Effector memory CD8-positive, alpha-beta T cell (primary cell): ENCODE results near the gene MTOR.

ENCODE experiments used
- ATAC-seq: fragments of 150-1000 bp; cut with Tn5 transposase; replicated peaks from 2 replicates; pipeline ENCODE4 v1.10.0; 2021; ENCODE audit warnings: mild to moderate bottlenecking, moderate library complexity
- DNase-seq, 3 experiments: peaks; one replicate each; pipeline ENCODE4 v3.0.0; 2021
- H3K27ac Mint-ChIP-seq, 2 donors: one replicate each; pipeline ENCODE4 v1.8.0; 2022; ENCODE audit warnings: mild to moderate bottlenecking in 2 of 2, mixed read lengths in 2 of 2, moderate library complexity in 2 of 2
- H3K27me3 Mint-ChIP-seq, 2 donors: one replicate each; pipeline ENCODE4 v1.8.0; 2022; ENCODE audit warnings: mixed read lengths in 2 of 2
- H3K36me3 Mint-ChIP-seq: one replicate; pipeline ENCODE4 v1.8.0; 2022; ENCODE audit warnings: mild to moderate bottlenecking, moderate library complexity, mixed read lengths; ENCODE audit not compliant: insufficient read depth
- H3K4me1 Mint-ChIP-seq, 2 donors: one replicate each; pipeline ENCODE4 v1.8.0; 2022; ENCODE audit warnings: low read depth in 2 of 2, mixed read lengths in 2 of 2
- H3K4me3 Mint-ChIP-seq, 2 donors: one replicate each; pipeline ENCODE4 v1.8.0; 2022; ENCODE audit warnings: mild to moderate bottlenecking in 2 of 2, mixed read lengths in 2 of 2, moderate library complexity in 2 of 2
- H3K9me3 Mint-ChIP-seq, 2 donors: one replicate each; pipeline ENCODE4 v1.8.0; 2022; ENCODE audit warnings: mixed read lengths in 2 of 2

Gene MTOR

DNA sequence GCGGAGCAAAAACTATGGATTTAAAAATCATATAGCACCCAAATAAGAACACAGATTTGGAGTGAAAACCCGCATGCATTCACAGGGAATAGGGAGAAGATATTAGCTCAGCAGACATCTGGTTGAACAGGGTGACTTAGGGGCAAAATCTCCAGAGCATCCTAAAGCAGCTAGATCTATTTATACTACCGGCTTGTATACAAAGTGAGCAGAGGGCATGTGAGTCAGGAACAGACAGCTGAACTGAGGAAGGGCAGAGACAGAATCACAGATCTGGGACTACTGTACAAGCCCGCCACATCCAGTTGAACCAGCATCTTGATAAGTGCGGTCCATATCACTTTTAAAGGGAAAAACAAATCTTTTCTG, 127.5 kb downstream of the MTOR start:
- DNase-seq (no peak), ATAC-seq (no peak)
- Mint-ChIP-seq H3K27ac (peak overlapping the region in 1 of 2 donors; percentile 23), H3K9me3 (no peaks in the 10 kb centered on the region), H3K27me3 (no peaks in the 10 kb centered on the region), H3K36me3 (peaks cover 51% of the 10 kb centered on the region), H3K4me3 (no peak overlapping the region), H3K4me1 (no peaks in the 10 kb centered on the region)

DNA sequence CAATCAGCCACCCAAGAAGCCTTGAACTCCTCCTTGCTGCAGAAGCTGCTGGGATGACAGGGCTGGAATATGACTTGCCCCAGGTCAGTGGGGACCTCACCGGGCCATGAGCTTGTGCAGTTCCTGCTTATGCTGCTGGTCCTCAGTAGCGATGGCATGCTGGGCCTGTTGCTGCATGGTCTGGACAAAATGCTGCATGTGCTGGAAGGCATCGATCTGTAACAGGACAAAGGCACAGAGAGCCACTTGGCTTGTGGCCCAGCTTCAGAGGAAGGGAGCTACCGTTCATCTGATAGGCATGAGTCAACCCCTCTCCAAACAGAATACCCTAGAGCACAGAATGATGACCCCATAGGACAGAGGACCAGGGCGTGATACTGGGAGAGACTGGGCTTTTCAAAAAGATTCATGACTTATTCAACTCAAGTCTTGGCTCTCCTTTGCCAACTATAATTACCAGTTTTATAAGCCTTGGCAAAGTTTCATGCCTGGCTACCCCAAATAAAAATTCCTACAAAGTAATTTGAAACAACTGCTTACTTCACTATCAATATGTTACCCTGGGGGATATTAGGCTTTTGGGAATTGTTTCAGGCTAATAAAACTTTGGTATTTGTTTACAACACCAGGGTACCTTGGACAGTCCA, 128.0 kb downstream of the MTOR start:
- H3K36me3 Mint-ChIP-seq = peaks cover 51% of the 10 kb centered on the region
- H3K9me3 Mint-ChIP-seq = no peaks in the 10 kb centered on the region
- DNase-seq (no peak), ATAC-seq (no peak)
- H3K27me3 Mint-ChIP-seq = no peaks in the 10 kb centered on the region
- H3K4me3 Mint-ChIP-seq = no peak overlapping the region
- peak overlapping the region in 1 of 2 donors; percentile 23 for H3K27ac Mint-ChIP-seq
- H3K4me1 Mint-ChIP-seq = no peaks in the 10 kb centered on the region

DNA sequence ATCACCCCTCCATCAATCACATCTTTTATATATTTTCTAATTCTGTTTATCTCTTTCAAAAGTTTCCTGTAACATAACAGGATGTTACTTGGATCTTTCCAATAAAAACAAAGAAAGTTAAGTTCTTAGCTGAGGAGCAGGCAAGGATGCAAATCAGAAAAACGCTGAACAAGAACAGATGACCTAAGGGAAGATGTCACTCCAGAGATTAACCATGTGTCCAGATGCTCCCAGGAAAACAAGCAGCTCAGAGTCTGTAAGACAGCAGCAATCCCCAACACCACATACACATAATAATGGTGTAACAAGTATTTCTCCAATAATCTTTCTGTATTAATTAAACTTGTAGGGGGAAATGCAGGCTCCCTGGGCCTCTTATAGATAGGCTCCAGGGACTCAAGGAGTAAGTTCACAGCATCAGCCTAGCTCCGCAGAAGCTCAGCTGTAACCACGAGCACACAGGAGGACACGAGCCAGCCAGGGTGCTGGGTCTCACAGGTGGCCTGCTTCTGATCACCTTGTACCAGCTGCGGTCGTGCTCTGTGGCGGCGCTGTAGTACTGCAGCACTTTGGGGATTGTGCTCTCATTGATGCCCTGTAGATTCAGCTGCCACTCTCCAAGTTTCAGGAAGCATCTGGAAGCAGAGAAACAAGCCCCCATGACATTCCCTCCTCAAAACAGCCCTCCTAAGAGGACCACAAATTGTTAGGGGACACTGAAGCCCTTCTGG, 129.6 kb downstream of the MTOR start:
- Mint-ChIP-seq H3K27ac (no peak overlapping the region), H3K9me3 (no peaks in the 10 kb centered on the region), H3K4me1 (no peaks in the 10 kb centered on the region), H3K27me3 (no peaks in the 10 kb centered on the region), H3K4me3 (no peak overlapping the region), H3K36me3 (peaks cover 66% of the 10 kb centered on the region)
- ATAC-seq = no peak
- DNase-seq = no peak

DNA sequence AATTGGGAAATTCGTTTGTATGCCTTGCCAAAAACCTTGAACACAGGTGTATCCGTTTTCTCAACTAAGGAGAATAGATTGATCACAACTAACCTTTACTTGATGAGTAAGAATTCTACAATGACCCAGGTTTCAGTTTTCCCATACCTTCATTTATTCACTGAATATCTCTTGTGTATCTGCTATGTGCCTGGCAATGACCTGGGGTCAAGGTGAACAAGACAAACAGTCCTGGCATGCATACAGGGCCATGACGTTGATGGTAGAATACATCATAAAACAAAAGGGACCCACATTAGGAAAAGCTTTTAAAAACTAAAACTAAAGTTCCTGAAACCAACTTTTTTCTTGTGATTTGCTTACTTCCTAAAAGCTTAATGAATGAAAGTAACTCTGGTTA, 130.5 kb downstream of the MTOR start:
- Mint-ChIP-seq H3K4me1 (no peaks in the 10 kb centered on the region), H3K27me3 (no peaks in the 10 kb centered on the region), H3K27ac (no peak overlapping the region), H3K4me3 (no peak overlapping the region), H3K9me3 (no peaks in the 10 kb centered on the region), H3K36me3 (peaks cover 72% of the 10 kb centered on the region)
- no peak for DNase-seq
- no peak for ATAC-seq

DNA sequence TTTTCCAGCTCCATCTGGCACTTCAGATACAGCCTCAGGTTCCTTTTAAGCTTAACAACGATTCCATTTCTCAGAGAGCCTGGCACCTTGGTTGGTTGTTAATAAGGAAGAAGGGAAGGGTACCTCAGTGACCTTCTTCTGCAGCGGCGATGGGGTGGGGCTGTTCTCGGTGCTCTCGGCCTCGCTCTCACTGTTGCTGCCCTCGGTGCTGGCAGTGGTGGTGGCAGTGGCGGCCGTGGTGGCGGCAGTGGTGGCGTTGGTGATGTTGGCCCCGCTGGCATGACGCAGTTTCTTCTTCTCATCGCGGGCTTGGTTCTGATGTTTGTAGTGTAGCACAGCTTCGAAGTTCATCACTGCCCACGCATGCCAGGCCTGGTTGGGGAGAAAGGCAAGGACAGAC, 131.9 kb downstream of the MTOR start:
- H3K4me3 Mint-ChIP-seq = no peak overlapping the region
- H3K36me3 Mint-ChIP-seq = peaks cover 75% of the 10 kb centered on the region
- H3K27ac Mint-ChIP-seq = no peak overlapping the region

DNA sequence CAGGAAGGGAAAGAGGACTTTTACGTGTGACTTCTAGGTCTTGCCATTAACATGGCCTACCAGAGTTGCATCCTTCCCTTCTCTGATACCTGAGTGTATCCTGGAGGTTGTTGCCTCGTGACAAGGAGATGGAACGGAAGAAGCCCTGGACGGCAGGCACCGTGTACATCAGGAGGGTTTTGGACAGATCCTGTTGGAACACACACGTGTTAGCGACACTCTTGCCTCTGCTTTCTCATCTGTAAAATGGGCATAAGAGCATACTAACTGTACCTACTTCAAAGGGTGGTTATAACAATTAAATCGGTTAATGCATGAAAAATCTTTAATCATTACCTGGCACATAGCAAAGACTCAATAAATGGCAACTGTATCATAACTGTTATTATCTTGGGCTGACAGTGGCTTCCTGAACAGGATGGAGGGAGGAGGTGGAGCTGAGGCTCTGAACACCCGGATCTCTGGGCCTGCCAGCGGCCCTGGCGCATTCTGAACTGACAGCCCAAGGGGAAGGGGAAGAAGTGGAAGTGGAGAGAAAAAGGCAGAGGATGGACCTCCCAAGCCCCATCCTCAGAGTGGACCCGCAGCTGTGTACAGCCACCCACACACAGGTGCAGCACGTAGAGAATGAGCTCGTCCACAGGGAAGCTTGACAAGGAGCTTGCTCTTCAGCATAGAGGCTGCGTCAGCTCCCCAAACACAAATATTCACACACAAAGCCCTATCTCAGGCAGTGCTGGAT, 132.5 kb downstream of the MTOR start:
- Mint-ChIP-seq H3K4me3 (no peak overlapping the region), H3K27ac (peak overlapping the region in 1 of 2 donors; percentile 62), H3K4me1 (no peaks in the 10 kb centered on the region), H3K36me3 (peaks cover 75% of the 10 kb centered on the region), H3K27me3 (no peaks in the 10 kb centered on the region), H3K9me3 (no peaks in the 10 kb centered on the region)
- DNase-seq (no peak), ATAC-seq (no peak)

More for the DNA sequence above, 131.9 kb downstream of the MTOR start:
- ATAC-seq = no peak
- no peaks in the 10 kb centered on the region for H3K4me1 Mint-ChIP-seq
- H3K9me3 Mint-ChIP-seq = no peaks in the 10 kb centered on the region
- no peaks in the 10 kb centered on the region for H3K27me3 Mint-ChIP-seq
- no peak for DNase-seq

DNA sequence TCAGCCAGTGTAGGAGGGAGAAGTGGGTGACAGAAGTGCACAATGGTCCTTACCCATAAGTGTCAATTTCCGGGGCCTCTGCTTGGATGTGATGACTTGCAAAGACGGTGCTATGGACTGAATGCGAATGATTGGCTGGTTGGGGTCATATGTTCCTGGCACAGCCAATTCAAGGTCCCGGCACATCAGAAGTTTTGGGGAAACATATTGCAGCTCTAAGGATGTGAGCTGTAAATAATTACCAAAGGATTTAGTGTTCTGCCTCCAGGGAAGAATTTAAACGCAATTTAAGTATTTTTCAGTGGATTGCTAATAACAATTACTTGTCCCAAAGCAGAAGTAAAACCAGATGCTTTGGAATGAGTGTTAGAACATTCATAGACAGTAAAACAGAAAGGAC, 135.8 kb downstream of the MTOR start:
- H3K27ac Mint-ChIP-seq = no peak overlapping the region
- DNase-seq = no peak
- H3K9me3 Mint-ChIP-seq = no peaks in the 10 kb centered on the region
- ATAC-seq = no peak
- H3K4me1 Mint-ChIP-seq = no peaks in the 10 kb centered on the region
- H3K27me3 Mint-ChIP-seq = no peaks in the 10 kb centered on the region
- no peak overlapping the region for H3K4me3 Mint-ChIP-seq
- peaks cover 91% of the 10 kb centered on the region for H3K36me3 Mint-ChIP-seq

DNA sequence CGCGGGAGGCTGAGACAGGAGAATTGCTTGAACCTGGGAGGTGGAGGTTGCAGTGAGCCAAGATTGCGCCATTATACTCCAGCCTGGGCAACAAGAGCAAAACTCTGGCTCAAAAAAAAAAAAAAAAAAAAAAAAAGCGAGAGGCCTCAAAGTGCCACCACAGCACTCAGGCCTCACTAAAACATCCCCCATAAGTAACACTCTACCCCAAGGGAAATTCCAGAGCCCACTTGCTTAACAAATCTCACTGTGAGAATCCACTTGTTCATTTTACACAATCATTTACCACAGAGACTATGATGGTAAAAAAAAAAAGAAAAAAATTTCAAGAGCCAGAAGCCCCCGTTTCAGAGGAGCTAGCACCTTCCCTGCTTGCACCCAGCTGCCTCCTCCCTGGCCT, 136.4 kb downstream of the MTOR start:
- DNase-seq (no peak), ATAC-seq (no peak)
- Mint-ChIP-seq H3K36me3 (peaks cover 94% of the 10 kb centered on the region), H3K27ac (no peak overlapping the region), H3K4me3 (no peak overlapping the region), H3K4me1 (no peaks in the 10 kb centered on the region), H3K9me3 (no peaks in the 10 kb centered on the region), H3K27me3 (no peaks in the 10 kb centered on the region)

DNA sequence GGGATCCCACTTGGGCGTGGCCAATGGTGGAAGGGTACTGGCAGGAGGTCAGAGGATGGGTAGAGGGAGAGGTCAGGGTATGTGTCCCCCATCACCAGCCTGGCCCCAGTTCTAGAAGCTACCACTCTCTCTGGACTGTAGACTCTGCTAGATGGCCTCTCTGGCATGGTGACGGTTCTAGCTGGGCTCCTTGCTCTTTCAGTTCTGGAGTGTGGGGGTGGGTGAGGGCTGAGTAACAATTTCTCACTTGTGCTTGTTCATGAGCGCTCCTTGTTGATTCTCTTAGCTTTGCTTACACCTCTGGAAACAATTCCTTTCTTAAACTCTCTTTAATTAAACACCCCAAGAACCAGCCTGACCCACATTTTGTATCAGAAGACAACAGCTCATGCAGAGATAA, 137.4 kb downstream of the MTOR start:
- peaks cover 93% of the 10 kb centered on the region for H3K36me3 Mint-ChIP-seq
- no peaks in the 10 kb centered on the region for H3K9me3 Mint-ChIP-seq
- peak overlapping the region; percentile 41 to 44 for H3K27ac Mint-ChIP-seq
- H3K4me3 Mint-ChIP-seq = no peak overlapping the region
- no peaks in the 10 kb centered on the region for H3K4me1 Mint-ChIP-seq
- ATAC-seq (no peak), DNase-seq (no peak)
- no peaks in the 10 kb centered on the region for H3K27me3 Mint-ChIP-seq

DNA sequence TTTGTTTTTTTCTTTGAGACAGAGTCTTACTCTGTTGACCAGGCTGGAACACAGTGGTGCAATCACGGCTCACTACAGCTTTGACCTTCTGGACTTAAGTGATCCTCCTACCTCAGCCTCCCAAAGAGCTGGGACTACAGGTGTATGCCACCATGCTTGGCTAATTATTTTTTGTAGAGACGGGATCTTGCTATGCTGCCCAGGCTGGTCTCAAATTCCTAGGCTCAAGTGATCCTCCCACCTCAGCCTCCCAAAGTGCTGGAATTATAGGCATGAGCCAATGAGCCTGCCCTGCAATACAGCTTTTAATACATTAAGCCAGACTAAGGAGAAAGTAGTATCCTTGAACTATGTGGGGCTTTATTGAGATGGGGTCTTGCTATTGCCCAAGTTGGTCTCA, 146.0 kb downstream of the MTOR start:
- peaks cover 79% of the 10 kb centered on the region for H3K36me3 Mint-ChIP-seq
- no peak overlapping the region for H3K27ac Mint-ChIP-seq
- no peak for DNase-seq
- H3K9me3 Mint-ChIP-seq = no peaks in the 10 kb centered on the region
- H3K4me3 Mint-ChIP-seq = no peak overlapping the region
- ATAC-seq = no peak
- no peaks in the 10 kb centered on the region for H3K4me1 Mint-ChIP-seq
- H3K27me3 Mint-ChIP-seq = no peaks in the 10 kb centered on the region

DNA sequence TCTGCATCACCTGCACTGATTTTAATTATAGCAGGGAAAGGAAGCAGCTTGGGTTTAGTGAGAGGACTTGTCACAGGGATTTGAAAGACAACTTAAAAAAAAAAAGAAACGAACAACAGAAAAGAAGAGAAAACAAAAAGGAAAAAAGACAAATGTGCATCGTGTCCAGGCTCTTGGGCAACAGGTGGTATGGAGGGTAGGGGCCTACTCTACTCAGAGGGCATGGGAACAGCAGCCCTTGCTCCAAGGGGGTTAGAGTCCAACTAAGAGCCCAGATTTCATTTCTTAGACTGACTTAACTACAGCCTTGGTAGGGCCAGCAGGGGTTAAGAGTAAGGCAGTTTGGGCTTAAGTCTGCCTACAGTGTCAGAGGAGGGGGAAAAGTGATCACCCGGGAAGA, 147.4 kb downstream of the MTOR start:
- H3K9me3 Mint-ChIP-seq = no peaks in the 10 kb centered on the region
- no peak for DNase-seq
- no peak overlapping the region for H3K4me3 Mint-ChIP-seq
- H3K4me1 Mint-ChIP-seq = no peaks in the 10 kb centered on the region
- no peak for ATAC-seq
- peaks cover 77% of the 10 kb centered on the region for H3K36me3 Mint-ChIP-seq
- no peaks in the 10 kb centered on the region for H3K27me3 Mint-ChIP-seq
- no peak overlapping the region for H3K27ac Mint-ChIP-seq

DNA sequence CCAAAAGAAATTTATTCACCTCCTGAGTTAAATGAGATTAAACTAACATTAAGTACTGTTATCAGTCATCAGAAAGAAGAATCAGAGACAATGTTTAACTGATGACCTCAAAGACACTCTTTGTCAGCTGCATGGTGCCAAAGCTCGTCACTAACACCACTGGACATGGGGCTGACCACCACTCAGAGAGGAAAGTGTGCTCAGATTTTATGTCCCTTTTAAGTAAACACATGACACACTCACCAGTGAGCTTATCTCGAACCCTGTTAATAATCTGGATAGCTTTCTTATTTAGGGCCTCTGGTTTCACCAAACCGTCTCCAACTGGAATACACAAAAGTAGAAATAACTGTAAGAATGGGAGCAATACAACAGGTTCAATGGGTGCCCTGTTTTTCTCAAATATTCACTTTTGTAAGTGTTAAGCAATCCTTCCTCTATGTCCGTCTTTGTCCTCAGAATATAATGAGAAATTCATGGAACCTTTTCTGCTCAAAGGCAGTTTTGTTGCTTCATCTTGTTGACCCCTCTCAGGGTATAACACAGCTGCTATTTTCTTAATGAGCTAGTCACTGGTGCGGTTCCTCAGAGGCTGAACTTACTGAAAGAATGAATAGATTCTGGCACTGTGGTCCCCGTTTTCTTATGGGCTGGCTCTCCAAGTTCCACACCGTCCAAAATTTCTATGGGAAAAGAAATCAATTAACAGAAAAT, 153.1 kb downstream of the MTOR start:
- no peak overlapping the region for H3K27ac Mint-ChIP-seq
- DNase-seq (no peak), ATAC-seq (no peak)
- no peaks in the 10 kb centered on the region for H3K9me3 Mint-ChIP-seq
- no peak overlapping the region for H3K4me3 Mint-ChIP-seq
- no peaks in the 10 kb centered on the region for H3K27me3 Mint-ChIP-seq
- H3K4me1 Mint-ChIP-seq = no peaks in the 10 kb centered on the region
- H3K36me3 Mint-ChIP-seq = peaks cover 66% of the 10 kb centered on the region

DNA sequence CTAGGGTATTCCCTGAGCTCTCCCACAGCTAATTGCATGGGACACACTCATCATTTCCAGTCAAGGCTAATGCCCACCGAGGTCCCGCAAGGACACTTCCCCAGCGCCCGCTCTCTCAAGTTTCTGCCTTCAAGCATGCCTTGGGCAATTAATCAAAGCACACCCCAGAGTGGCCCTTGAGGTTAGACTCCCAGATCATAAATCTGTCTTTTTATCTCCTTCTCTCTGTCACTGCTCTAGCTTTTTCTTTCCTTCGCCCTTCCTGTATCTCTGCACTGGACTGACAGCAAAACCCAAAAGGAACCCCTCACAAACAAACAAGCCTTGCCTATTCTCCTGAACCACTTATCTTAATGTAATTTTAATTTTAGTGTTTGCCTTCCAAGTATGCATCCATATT, 154.8 kb downstream of the MTOR start:
- H3K4me3 Mint-ChIP-seq = no peak overlapping the region

More for the DNA sequence above, 154.8 kb downstream of the MTOR start:
- Mint-ChIP-seq H3K9me3 (no peaks in the 10 kb centered on the region), H3K4me1 (no peaks in the 10 kb centered on the region), H3K27me3 (no peaks in the 10 kb centered on the region), H3K27ac (peak overlapping the region in 1 of 2 donors; percentile 65), H3K36me3 (peaks cover 52% of the 10 kb centered on the region)
- no peak for DNase-seq
- ATAC-seq = no peak
